K562 (cell line): ENCODE measurements around the gene ADAMTS14. TPM values are rescaled to one million over a fixed set of nuclear protein-coding genes. Genes with fewer than 3 reads are reported as not detected.

Source experiments
- ATAC-seq: fragments of 200-7000 bp; cut with Tn5 transposase; 3 replicates; pipeline ENCODE4 v1.9.1; 2020; ENCODE audit warnings: moderate library complexity
- BruUV-seq: library from RNA; stranded (reverse); fragments of 400-500 nt; replicated peaks from 2 replicates; lab custom pipeline; 2021; lab: Mats Ljungman, UMichigan
- CTCF ChIA-PET: fragments of 300-600 bp; formaldehyde crosslinking; extraction: SDS; loops from one replicate; lab custom pipeline; 2021; ENCODE audit warnings: low intra/inter-chr PET ratio; lab: Yijun Ruan, JAX
- POLR2A ChIA-PET: fragments of 300-600, 350-650 bp; sonication (Branson Sonifier 250); formaldehyde crosslinking; extraction: SDS; loops from one replicate; lab custom pipeline; 2021; ENCODE audit warnings: antibody characterized with exemption, inconsistent platforms; lab: Yijun Ruan, JAX
- DNase-seq, 4 experiments: peaks; one replicate each; pipeline versions ENCODE4 v3.0.0 to v3.0.0-alpha.2; 2011 to 2018; ENCODE audit warnings: low spot score in 3 of 4, mixed read lengths in 3 of 4; ENCODE audit errors: extremely low read depth in 1 of 4
- FAIRE-seq: peaks from 2 replicates; lab custom pipeline; 2011; peaks lifted over from hg19 to GRCh38; lab: Jason Lieb, UNC
- H2AFZ ChIP-seq: 2 replicates; pipeline ENCODE4 v1.6.0; 2011; ENCODE audit warnings: low read depth, low read length, control low read depth, inconsistent platforms
- H3K27ac ChIP-seq: fragments of 200-600 bp; 3 replicates; pipeline ENCODE4 v1.8.0; 2011; ENCODE audit warnings: low read depth, mild to moderate bottlenecking, control low read depth, inconsistent platforms, low read length, moderate library complexity, mixed read lengths; ENCODE audit errors: extremely low read depth
- H3K27me3 ChIP-seq, 2 experiments: fragments of 300-600 bp in 1 of 2; 2 replicates in 1 of 2; 3 replicates in 1 of 2; pipeline versions ENCODE4 v1.6.0 to v1.8.0; 2011; ENCODE audit warnings: inconsistent platforms in 2 of 2, low read length in 2 of 2, mild to moderate bottlenecking in 1 of 2, mixed read lengths in 1 of 2, moderate library complexity in 1 of 2; ENCODE audit not compliant: control insufficient read depth in 2 of 2, insufficient read depth in 2 of 2
- H3K36me3 ChIP-seq: fragments of 300-600 bp; 3 replicates; pipeline ENCODE4 v1.8.0; 2011; ENCODE audit warnings: mild to moderate bottlenecking, low read length, inconsistent platforms; ENCODE audit not compliant: control insufficient read depth, insufficient read depth
- H3K4me1 ChIP-seq, 2 experiments: fragments of 200-600 bp in 1 of 2; replicated peaks in 1 of 2; 2 replicates in 1 of 2; 3 replicates in 1 of 2; pipeline versions ENCODE4 v1.5.1 to v1.8.0; 2011; ENCODE audit warnings: inconsistent platforms in 2 of 2, low read length in 2 of 2, mild to moderate bottlenecking in 1 of 2, mixed read lengths in 1 of 2, moderate library complexity in 1 of 2; ENCODE audit not compliant: control insufficient read depth in 2 of 2, insufficient read depth in 2 of 2
- H3K4me2 ChIP-seq: 2 replicates; pipeline ENCODE4 v1.6.1; 2011; ENCODE audit warnings: low read length, control low read depth, inconsistent platforms, mixed read lengths; ENCODE audit not compliant: insufficient read depth
- H3K4me3 ChIP-seq: fragments of 200-600 bp; sonication (generic), shearing (Covaris generic); 2 replicates; pipeline ENCODE4 v1.5.1; 2016; ENCODE audit warnings: control low read depth, inconsistent platforms
- H3K79me2 ChIP-seq: fragments of 200-600 bp; 3 replicates; pipeline ENCODE4 v1.8.0; 2011; ENCODE audit warnings: low read length, inconsistent platforms; ENCODE audit not compliant: control insufficient read depth, insufficient read depth
- H3K9ac ChIP-seq, 2 experiments: 2 replicates each; pipeline versions ENCODE4 v1.6.0 to v1.6.1; 2011; ENCODE audit warnings: low read depth in 2 of 2, low read length in 2 of 2, control low read depth in 1 of 2, inconsistent platforms in 1 of 2, mild to moderate bottlenecking in 1 of 2, mixed read lengths in 1 of 2; ENCODE audit not compliant: insufficient read depth in 1 of 2
- H3K9me1 ChIP-seq: one replicate; pipeline ENCODE4 v1.6.0; 2011; ENCODE audit warnings: inconsistent platforms, mild to moderate bottlenecking, low read length, moderate library complexity; ENCODE audit not compliant: control insufficient read depth, insufficient read depth
- H3K9me3 ChIP-seq: replicated peaks from 2 replicates; pipeline ENCODE4 v1.5.1; 2011; ENCODE audit warnings: low read depth, low read length, inconsistent platforms; ENCODE audit not compliant: control insufficient read depth, insufficient read depth
- H4K20me1 ChIP-seq: replicated peaks from 2 replicates; pipeline ENCODE4 v1.6.1; 2011; ENCODE audit warnings: low read length, inconsistent platforms, mixed read lengths; ENCODE audit not compliant: control insufficient read depth, insufficient read depth
- ARID3A ChIP-seq: IDR thresholded peaks from 2 replicates; pipeline ENCODE4 v1.6.1; 2012; ENCODE audit warnings: low read depth, low read length, improper control_type of control experiment, borderline replicate concordance
- CTCF ChIP-seq, 3 experiments: IDR thresholded peaks in 2 of 3; conservative IDR thresholded peaks in 1 of 3; 2 replicates each; pipeline ENCODE4 v1.5.1; 2011 to 2012; ENCODE audit warnings: low read length in 3 of 3, mild to moderate bottlenecking in 3 of 3, control low read depth in 2 of 3, improper control_type of control experiment in 1 of 3, inconsistent platforms in 1 of 3, low read depth in 1 of 3, mixed read lengths in 1 of 3, moderate library complexity in 1 of 3; ENCODE audit not compliant: insufficient read depth in 2 of 3
- DLX4 ChIP-seq: fragments of 250-450 bp; sonication (Bioruptor Pico); IDR thresholded peaks from 2 replicates; pipeline ENCODE4 v1.6.1; 2021; ENCODE audit warnings: mild to moderate bottlenecking
- FOXM1 ChIP-seq, 2 experiments: fragments of 450-650 bp in 1 of 2; sonication (generic) in 1 of 2; formaldehyde crosslinking in 1 of 2; IDR thresholded peaks; 2 replicates each; pipeline versions ENCODE4 v1.6.1 to v1.9.0; 2017 to 2022; ENCODE audit warnings: low read depth in 2 of 2, mild to moderate bottlenecking in 2 of 2, missing genetic modification reagents in 1 of 2, moderate library complexity in 1 of 2
- MYNN ChIP-seq, 2 experiments: sonication (generic); formaldehyde crosslinking in 1 of 2; IDR thresholded peaks; 2 replicates each; pipeline versions ENCODE4 v1.5.0 to v1.6.1; 2016 to 2020; ENCODE audit warnings: antibody characterized with exemption in 1 of 2, missing genetic modification reagents in 1 of 2
- POLR2G ChIP-seq: fragments of 200-400 bp; formaldehyde crosslinking; IDR thresholded peaks from 2 replicates; pipeline ENCODE4 v1.6.1; 2017; ENCODE audit warnings: low read depth, mild to moderate bottlenecking, antibody characterized with exemption, low read length, moderate library complexity
- TFAM ChIP-seq: fragments of 250-450 bp; sonication (Bioruptor Pico); conservative IDR thresholded peaks from 2 replicates; pipeline ENCODE4 v1.5.0; 2021; ENCODE audit warnings: mild to moderate bottlenecking, moderate library complexity
- ZBTB34 ChIP-seq: fragments of 250-450 bp; sonication (Bioruptor Pico); IDR thresholded peaks from 2 replicates; pipeline ENCODE4 v1.8.0; 2021; ENCODE audit warnings: mild to moderate bottlenecking, moderate library complexity
- ZBTB9 ChIP-seq: fragments of 450-650 bp; formaldehyde crosslinking; IDR thresholded peaks from 2 replicates; pipeline ENCODE4 v1.4.0; 2020; ENCODE audit warnings: mild to moderate bottlenecking, moderate library complexity
- ZFP36 ChIP-seq: fragments of 150-350 bp; IDR thresholded peaks from 2 replicates; pipeline ENCODE4 v1.6.1; 2018; ENCODE audit warnings: low read length, low read depth; ENCODE audit not compliant: partially characterized antibody
- WGBS: fragments of 100-300 bp; shearing (Covaris generic); methylation state at CpG from one replicate; pipeline ENCODE4 v1.1.6; 2016; ENCODE audit warnings: low coverage, mixed read lengths; ENCODE audit not compliant: insufficient coverage; ENCODE audit errors: missing lambda C conversion rate; 5-methylcytosine and 5-hydroxymethylcytosine counted together
- in situ Hi-C: fragments of 300-500 bp; cut with MboI; formaldehyde crosslinking; loops from 4 replicates; pipeline ENCODE4 v1.15.0; 2018; ENCODE audit warnings: inconsistent platforms, mixed read lengths
- intact Hi-C: fragments of 100-400 bp; cut with micrococcal nuclease; formaldehyde crosslinking; loops from 2 replicates; pipeline ENCODE4 v1.14.2; 2022
- polyA plus RNA-seq, 8 experiments: library from polyadenylated mRNA; depleted of rRNA in 4 of 8; stranded (reverse) in 5 of 8; unstranded in 3 of 8; fragments of >200 nt; fragmentation: Nextera tagmentation in 2 of 8; fragmentation: Illumina TruSeq in 1 of 8; extraction: Ambion mirVana in 2 of 8; extraction: Trizol in 1 of 8; gene quantifications; 2 replicates each; pipeline versions ENCODE4 v1.2.1 to v1.2.3, GENCODE V29; 2011 to 2014; ENCODE audit warnings: inconsistent platforms in 1 of 8, missing spikeins in 1 of 8
- total RNA-seq, 7 experiments: library from RNA; depleted of rRNA in 6 of 7; stranded (reverse); fragments of >200 nt in 6 of 7; fragmentation: Illumina TruSeq in 2 of 7; extraction: Trizol in 2 of 7; gene quantifications; 2 replicates each; pipeline versions ENCODE4 v1.2.1 to v1.2.3, GENCODE V29; 2011 to 2021; ENCODE audit warnings: low replicate concordance in 1 of 7

Gene ADAMTS14
- total and polyA plus RNA-seq, 9 of the 15 experiments (the other 6 are each of a cell fraction or from before 2014, with no cell fraction given) = 0.04 to 37.4 (median 15.9) TPM

- TF ChIP-seq ZFP36 = no peak
- TF ChIP-seq ARID3A = no peak
These were observed 90.3 kb downstream of the ADAMTS14 start (continued) for GRCh38 chr10:70762441-70763175.

- H3K79me2 ChIP-seq = no peaks in the 10 kb centered on the region
- ChIA-PET CTCF (no interaction called here), POLR2A (interaction anchor here (0.7 kb wide), 1 partner anchor 10 kb away, joined by 3 read pairs; no protein-coding TSS in a partner anchor)
- intact Hi-C loops = no loop called here
- peaks cover 28% of the 10 kb centered on the region for H3K36me3 ChIP-seq
- in situ Hi-C loops = loop anchor here (5.0 kb wide), 1 partner anchor 211 kb away; no protein-coding TSS in a partner anchor
- FAIRE-seq (no peak), DNase-seq (no peak), ATAC-seq (no peak)
- H3K4me2 ChIP-seq = no peak overlapping the region
- H4K20me1 ChIP-seq = no peaks in the 10 kb centered on the region
- BruUV-seq = no TSS peak
- peaks cover 11% of the 10 kb centered on the region for H3K9me3 ChIP-seq
- no peak overlapping the region for H3K4me3 ChIP-seq
- H3K9ac ChIP-seq = 0 out of 4 replicates have a peak overlapping the region, but pooled peaks of 1 of the 2 experiments have one; percentile 30
- TF ChIP-seq ZBTB34 (CRISPR knock-in tag) (no peak), MYNN (IDR thresholded peaks at IDR 0.05) (no peak), MYNN (CRISPR knock-in tag; IDR thresholded peaks at IDR 0.05) (0 out of 2 replicates have a peak, but pooled peaks have one; percentile 41), ZBTB9 (no peak), DLX4 (no peak), FOXM1 (IDR thresholded peaks at IDR 0.05; ENCODE audit: low read depth) (no peak), FOXM1 (CRISPR knock-in tag; IDR thresholded peaks at IDR 0.05; ENCODE audit: low read depth) (no peak), POLR2G (peak; percentile 34; the same call in 1 of the 2 replicates), CTCF (IDR thresholded peaks at IDR 0.05 in 2 of 3, conservative IDR thresholded peaks at IDR 0.05 in 1 of 3; ENCODE audit: insufficient read depth in 2 of 3, low read depth in 1 of 3, low read length in 3 of 3) (no peak), TFAM (CRISPR knock-in tag) (no peak)
- WGBS = 46% methylated on average over 3 of the region's 3 CpGs
- no peaks in the 10 kb centered on the region for H3K27me3 ChIP-seq
- no peak overlapping the region for H3K27ac ChIP-seq
- H3K4me1 ChIP-seq = peaks cover 12 to 13% of the 10 kb centered on the region in 2 experiments; a peak in 4 of 5 replicates
- H2AFZ ChIP-seq = no peak overlapping the region
- H3K9me1 ChIP-seq = no peaks in the 10 kb centered on the region
These were observed 91.3 kb downstream of the ADAMTS14 start for GRCh38 chr10:70763567-70763966.
